K562 (cell line): ENCODE measurements around the gene SLC2A4. TPM values are rescaled to one million over a fixed set of nuclear protein-coding genes. Genes with fewer than 3 reads are reported as not detected.

ENCODE experiments used
- ATF1 ChIP-seq, 2 experiments: fragments of 450-650 bp in 1 of 2; IDR thresholded peaks; 2 replicates each; pipeline ENCODE4 v1.6.1; 2016; ENCODE audit warnings: missing compliant biosample characterization in 1 of 2, missing genetic modification characterization in 1 of 2
- GABPB1 ChIP-seq: sonication (generic); formaldehyde crosslinking; IDR thresholded peaks from 2 replicates; pipeline ENCODE4 v1.8.0; 2022; ENCODE audit warnings: mild to moderate bottlenecking, missing genetic modification reagents
- ID3 ChIP-seq, 2 experiments: fragments of 250-450 bp in 1 of 2; fragments of 450-650 bp in 1 of 2; sonication (Bioruptor Pico) in 1 of 2; IDR thresholded peaks; 2 replicates each; pipeline versions ENCODE4 v1.6.1 to v1.8.0; 2016 to 2021; ENCODE audit warnings: mild to moderate bottlenecking in 2 of 2, moderate library complexity in 2 of 2, missing compliant biosample characterization in 1 of 2, missing genetic modification characterization in 1 of 2
- MYC ChIP-seq, 2 experiments: fragments of 250-450 bp in 1 of 2; sonication (Bioruptor Pico) in 1 of 2; IDR thresholded peaks; 2 replicates each; pipeline versions ENCODE4 v1.5.1 to v1.6.1; 2012 to 2021; ENCODE audit warnings: low read depth in 2 of 2, borderline replicate concordance in 1 of 2, improper control_type of control experiment in 1 of 2, low read length in 1 of 2, mild to moderate bottlenecking in 1 of 2, moderate library complexity in 1 of 2
- NCOA2 ChIP-seq, 2 experiments: fragments of 450-650 bp; IDR thresholded peaks; 2 replicates each; pipeline ENCODE4 v1.6.1; 2018; ENCODE audit warnings: mild to moderate bottlenecking in 2 of 2, moderate library complexity in 1 of 2; ENCODE audit not compliant: partially characterized antibody in 2 of 2
- NRF1 ChIP-seq, 2 experiments: fragments of 450-650 bp; IDR thresholded peaks in 1 of 2; conservative IDR thresholded peaks in 1 of 2; 2 replicates each; pipeline ENCODE4 v1.6.1; 2014; ENCODE audit warnings: mild to moderate bottlenecking in 2 of 2
- PHF8 ChIP-seq: fragments of 200-600 bp; sonication (generic); IDR thresholded peaks from 2 replicates; pipeline ENCODE4 v1.6.1; 2012; ENCODE audit warnings: mixed run types, mild to moderate bottlenecking, inconsistent platforms, low read length, moderate library complexity, borderline replicate concordance
- RBFOX2 ChIP-seq: fragments of 200-400 bp; formaldehyde crosslinking; IDR thresholded peaks from 2 replicates; pipeline ENCODE4 v1.6.1; 2017; ENCODE audit warnings: low read depth, mild to moderate bottlenecking, low read length, moderate library complexity
- SRF ChIP-seq, 2 experiments: fragments of 250-450, 450-650 bp in 1 of 2; sonication (Bioruptor Pico) in 1 of 2; sonication (generic) in 1 of 2; formaldehyde crosslinking; IDR thresholded peaks; 2 replicates each; pipeline versions ENCODE4 v1.5.0 to v1.5.1; 2020 to 2022; ENCODE audit warnings: mild to moderate bottlenecking in 1 of 2, missing genetic modification reagents in 1 of 2
- TEAD4 ChIP-seq, 2 experiments: sonication (generic) in 1 of 2; formaldehyde crosslinking in 1 of 2; IDR thresholded peaks; 2 replicates each; pipeline versions ENCODE4 v1.6.1 to v1.8.0; 2012 to 2022; ENCODE audit warnings: borderline replicate concordance in 1 of 2, inconsistent platforms in 1 of 2, low read length in 1 of 2, mild to moderate bottlenecking in 1 of 2, missing genetic modification reagents in 1 of 2
- ZKSCAN8 ChIP-seq: fragments of 200-800 bp; sonication (Bioruptor generic); IDR thresholded peaks from 2 replicates; pipeline ENCODE4 v1.6.1; 2016; ENCODE audit warnings: missing genetic modification characterization, missing compliant biosample characterization
- ZNF165 ChIP-seq: fragments of 250-450 bp; sonication (Bioruptor Pico); IDR thresholded peaks from 2 replicates; pipeline ENCODE4 v1.4.0; 2020; ENCODE audit warnings: borderline replicate concordance
- ZNF23 ChIP-seq: fragments of 250-450 bp; sonication (Bioruptor Pico); IDR thresholded peaks from 2 replicates; pipeline ENCODE4 v1.4.0; 2020; ENCODE audit warnings: mild to moderate bottlenecking
- ZNF316 ChIP-seq: fragments of 450-650 bp; IDR thresholded peaks from 2 replicates; pipeline ENCODE4 v1.6.1; 2016
- ZNF551 ChIP-seq: fragments of 250-450 bp; sonication (Bioruptor Pico); IDR thresholded peaks from 2 replicates; pipeline ENCODE4 v1.5.0; 2021; ENCODE audit warnings: mild to moderate bottlenecking, moderate library complexity
- ZNF717 ChIP-seq: fragments of 250-450 bp; sonication (Bioruptor Pico); IDR thresholded peaks from 2 replicates; pipeline ENCODE4 v1.5.0; 2021
- polyA plus RNA-seq, 8 experiments: library from polyadenylated mRNA; depleted of rRNA in 4 of 8; stranded (reverse) in 5 of 8; unstranded in 3 of 8; fragments of >200 nt; fragmentation: Nextera tagmentation in 2 of 8; fragmentation: Illumina TruSeq in 1 of 8; extraction: Ambion mirVana in 2 of 8; extraction: Trizol in 1 of 8; gene quantifications; 2 replicates each; pipeline versions ENCODE4 v1.2.1 to v1.2.3, GENCODE V29; 2011 to 2014; ENCODE audit warnings: inconsistent platforms in 1 of 8, missing spikeins in 1 of 8
- total RNA-seq, 7 experiments: library from RNA; depleted of rRNA in 6 of 7; stranded (reverse); fragments of >200 nt in 6 of 7; fragmentation: Illumina TruSeq in 2 of 7; extraction: Trizol in 2 of 7; gene quantifications; 2 replicates each; pipeline versions ENCODE4 v1.2.1 to v1.2.3, GENCODE V29; 2011 to 2021; ENCODE audit warnings: low replicate concordance in 1 of 7
- TF ChIP-seq, protein P1 (sequence below): sonication (generic); formaldehyde crosslinking; IDR thresholded peaks from 2 replicates; pipeline ENCODE4 v1.8.1; 2023; ENCODE audit warnings: mild to moderate bottlenecking, missing genetic modification reagents
- TF ChIP-seq, protein P2 (sequence below), 2 experiments: IDR thresholded peaks in 1 of 2; conservative IDR thresholded peaks in 1 of 2; 2 replicates each; pipeline ENCODE4 v1.6.1; 2016; ENCODE audit warnings: low read depth in 2 of 2, mild to moderate bottlenecking in 1 of 2, missing compliant biosample characterization in 1 of 2, missing genetic modification characterization in 1 of 2, moderate library complexity in 1 of 2
- TF ChIP-seq, protein P3 (sequence below): fragments of 450-650 bp; IDR thresholded peaks from 2 replicates; pipeline ENCODE4 v1.6.1; 2017; ENCODE audit warnings: mild to moderate bottlenecking, moderate library complexity

Gene SLC2A4
- total and polyA plus RNA-seq, 9 of the 15 experiments (the other 6 are each of a cell fraction or from before 2014, with no cell fraction given) = 0.74 to 3.5 (median 1.6) TPM

DNA sequence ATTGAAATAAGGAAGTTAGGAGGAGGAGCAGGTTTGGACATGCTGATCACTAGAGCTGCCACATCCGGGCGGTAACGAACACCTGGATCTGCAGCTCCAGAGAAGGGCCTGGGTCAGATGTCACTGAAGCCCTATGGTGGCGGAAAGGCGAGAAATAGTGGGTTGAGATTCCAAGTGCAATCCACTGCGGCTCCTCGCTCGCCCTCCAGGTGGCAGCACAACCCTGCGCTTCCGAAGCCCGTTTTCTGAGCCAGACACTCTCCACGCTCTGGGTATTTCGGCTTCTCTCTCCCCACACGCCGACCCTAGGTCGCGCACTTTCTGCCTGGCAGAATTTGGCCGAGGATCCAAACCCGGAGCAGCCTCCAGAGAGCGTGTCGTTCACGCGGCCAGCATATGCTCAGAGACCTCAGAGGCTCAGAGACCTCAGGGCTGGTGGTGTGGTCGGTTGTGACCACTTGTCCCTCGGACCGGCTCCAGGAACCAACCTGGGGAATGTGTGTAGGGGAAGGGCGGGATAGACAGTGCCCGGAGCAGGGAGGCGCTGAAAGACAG is 922 bp upstream of the SLC2A4 start (continued):
- TF ChIP-seq PHF8 = 0 out of 2 replicates have a peak, but pooled peaks have one; percentile 17
- no peak for TF ChIP-seq ZNF551 (CRISPR knock-in tag)
- TF ChIP-seq NRF1 (conservative IDR thresholded peaks at IDR 0.05 in 1 of 2, IDR thresholded peaks at IDR 0.05 in 1 of 2) = peak in 1 of 2 experiments; percentile 35; a peak in 1 of 4 replicates
- TF ChIP-seq, protein P1, sequence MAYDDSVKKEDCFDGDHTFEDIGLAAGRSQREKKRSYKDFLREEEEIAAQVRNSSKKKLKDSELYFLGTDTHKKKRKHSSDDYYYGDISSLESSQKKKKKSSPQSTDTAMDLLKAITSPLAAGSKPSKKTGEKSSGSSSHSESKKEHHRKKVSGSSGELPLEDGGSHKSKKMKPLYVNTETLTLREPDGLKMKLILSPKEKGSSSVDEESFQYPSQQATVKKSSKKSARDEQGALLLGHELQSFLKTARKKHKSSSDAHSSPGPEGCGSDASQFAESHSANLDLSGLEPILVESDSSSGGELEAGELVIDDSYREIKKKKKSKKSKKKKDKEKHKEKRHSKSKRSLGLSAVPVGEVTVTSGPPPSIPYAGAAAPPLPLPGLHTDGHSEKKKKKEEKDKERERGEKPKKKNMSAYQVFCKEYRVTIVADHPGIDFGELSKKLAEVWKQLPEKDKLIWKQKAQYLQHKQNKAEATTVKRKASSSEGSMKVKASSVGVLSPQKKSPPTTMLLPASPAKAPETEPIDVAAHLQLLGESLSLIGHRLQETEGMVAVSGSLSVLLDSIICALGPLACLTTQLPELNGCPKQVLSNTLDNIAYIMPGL = peak; percentile 93
- TF ChIP-seq GABPB1 (CRISPR knock-in tag) = peak; percentile 71; the same call in 1 of the 2 replicates
- no peak for TF ChIP-seq ZNF316
- peak; percentile 83 for TF ChIP-seq MYC (IDR thresholded peaks at IDR 0.05; ENCODE audit: low read depth, low read length)
- no peak for TF ChIP-seq MYC (CRISPR knock-in tag; IDR thresholded peaks at IDR 0.05; ENCODE audit: borderline replicate concordance, low read depth)
- 0 out of 4 replicates have a peak, but pooled peaks of 1 of the 2 experiments have one; percentile 45 for TF ChIP-seq SRF (CRISPR knock-in tag; IDR thresholded peaks at IDR 0.05)
- TF ChIP-seq TEAD4 (IDR thresholded peaks at IDR 0.05; ENCODE audit: low read length) = 0 out of 2 replicates have a peak, but pooled peaks have one; percentile 40
- no peak; the same call in 1 of the 2 replicates for TF ChIP-seq TEAD4 (CRISPR knock-in tag; IDR thresholded peaks at IDR 0.05; ENCODE audit: borderline replicate concordance)
- TF ChIP-seq, protein P2, sequence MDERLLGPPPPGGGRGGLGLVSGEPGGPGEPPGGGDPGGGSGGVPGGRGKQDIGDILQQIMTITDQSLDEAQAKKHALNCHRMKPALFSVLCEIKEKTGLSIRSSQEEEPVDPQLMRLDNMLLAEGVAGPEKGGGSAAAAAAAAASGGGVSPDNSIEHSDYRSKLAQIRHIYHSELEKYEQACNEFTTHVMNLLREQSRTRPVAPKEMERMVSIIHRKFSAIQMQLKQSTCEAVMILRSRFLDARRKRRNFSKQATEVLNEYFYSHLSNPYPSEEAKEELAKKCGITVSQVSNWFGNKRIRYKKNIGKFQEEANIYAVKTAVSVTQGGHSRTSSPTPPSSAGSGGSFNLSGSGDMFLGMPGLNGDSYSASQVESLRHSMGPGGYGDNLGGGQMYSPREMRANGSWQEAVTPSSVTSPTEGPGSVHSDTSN (CRISPR knock-in tag; IDR thresholded peaks at IDR 0.05; ENCODE audit: low read depth) = no peak
- TF ChIP-seq, protein P2 (tag; conservative IDR thresholded peaks at IDR 0.05; ENCODE audit: low read depth) = no peak
- no peak for TF ChIP-seq ZNF165
- no peak for TF ChIP-seq ZNF23 (CRISPR knock-in tag)
- TF ChIP-seq ZKSCAN8 (CRISPR knock-in tag) = no peak
- TF ChIP-seq ZNF717 (CRISPR knock-in tag) = no peak
- TF ChIP-seq, protein P3, sequence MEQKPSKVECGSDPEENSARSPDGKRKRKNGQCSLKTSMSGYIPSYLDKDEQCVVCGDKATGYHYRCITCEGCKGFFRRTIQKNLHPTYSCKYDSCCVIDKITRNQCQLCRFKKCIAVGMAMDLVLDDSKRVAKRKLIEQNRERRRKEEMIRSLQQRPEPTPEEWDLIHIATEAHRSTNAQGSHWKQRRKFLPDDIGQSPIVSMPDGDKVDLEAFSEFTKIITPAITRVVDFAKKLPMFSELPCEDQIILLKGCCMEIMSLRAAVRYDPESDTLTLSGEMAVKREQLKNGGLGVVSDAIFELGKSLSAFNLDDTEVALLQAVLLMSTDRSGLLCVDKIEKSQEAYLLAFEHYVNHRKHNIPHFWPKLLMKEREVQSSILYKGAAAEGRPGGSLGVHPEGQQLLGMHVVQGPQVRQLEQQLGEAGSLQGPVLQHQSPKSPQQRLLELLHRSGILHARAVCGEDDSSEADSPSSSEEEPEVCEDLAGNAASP = no peak
- TF ChIP-seq ID3 (CRISPR knock-in tag; IDR thresholded peaks at IDR 0.05) = no peak
- 0 out of 2 replicates have a peak, but pooled peaks have one; percentile 27 for TF ChIP-seq ID3 (tag; IDR thresholded peaks at IDR 0.05)
- peak; percentile 72 for TF ChIP-seq RBFOX2
- no peak for TF ChIP-seq NCOA2 (IDR thresholded peaks at IDR 0.05; ENCODE audit: partially characterized antibody in 2 of 2)
- no peak for TF ChIP-seq ATF1 (CRISPR knock-in tag; IDR thresholded peaks at IDR 0.05)
- peak; percentile 31; the same call in 1 of the 2 replicates for TF ChIP-seq ATF1 (tag; IDR thresholded peaks at IDR 0.05)
